H1 (cell line): ENCODE data around the gene DIAPH2. TPM values are rescaled to one million over a fixed set of nuclear protein-coding genes. Genes with fewer than 3 reads are reported as not detected.

Experiments
- CTCF ChIA-PET: fragments of 300-600 bp; sonication (Branson Sonifier 250); formaldehyde crosslinking; loops from one replicate; lab custom pipeline; 2021; ENCODE audit not compliant: partially characterized antibody; lab: Charles Lee
- POLR2A ChIA-PET: fragments of 300-600 bp; sonication (Branson Sonifier 250); formaldehyde crosslinking; loops from one replicate; lab custom pipeline; 2021; ENCODE audit warnings: inconsistent platforms; ENCODE audit not compliant: partially characterized antibody; lab: Charles Lee
- DNase-seq, 2 experiments: peaks; one replicate each; pipeline versions ENCODE4 v3.0.0 to v3.0.0-alpha.2; 2010 to 2022; ENCODE audit warnings: low spot score in 2 of 2, low read depth in 1 of 2, mixed read lengths in 1 of 2
- FAIRE-seq: peaks from 2 replicates; lab custom pipeline; 2011; peaks lifted over from hg19 to GRCh38; lab: Jason Lieb, UNC
- H2AFZ ChIP-seq: 2 replicates; pipeline ENCODE4 v1.8.1; 2012; ENCODE audit warnings: low read length, inconsistent platforms
- H2AK5ac ChIP-seq: 2 replicates; pipeline ENCODE4 v1.6.1; 2013; ENCODE audit warnings: low read depth, low read length
- H2BK120ac ChIP-seq: replicated peaks from 2 replicates; pipeline ENCODE3; 2013; ENCODE audit warnings: low read depth, low read length, inconsistent platforms
- H2BK12ac ChIP-seq: 2 replicates; pipeline ENCODE4 v1.6.1; 2013; ENCODE audit warnings: low read depth, low read length
- H2BK15ac ChIP-seq: 2 replicates; pipeline ENCODE4 v1.6.1; 2013; ENCODE audit warnings: low read length
- H2BK20ac ChIP-seq: 2 replicates; pipeline ENCODE4 v1.6.1; 2013; ENCODE audit warnings: low read length
- H2BK5ac ChIP-seq: 2 replicates; pipeline ENCODE4 v1.6.1; 2013; ENCODE audit warnings: low read depth, low read length
- H3K14ac ChIP-seq: 2 replicates; pipeline ENCODE4 v1.6.1; 2013; ENCODE audit warnings: inconsistent platforms; ENCODE audit not compliant: insufficient read length
- H3K18ac ChIP-seq: 2 replicates; pipeline ENCODE4 v1.6.1; 2013; ENCODE audit warnings: low read length; ENCODE audit errors: extremely low read depth
- H3K23ac ChIP-seq: 2 replicates; pipeline ENCODE4 v1.6.1; 2013; ENCODE audit warnings: inconsistent platforms; ENCODE audit not compliant: insufficient read length
- H3K23me2 ChIP-seq: 2 replicates; pipeline ENCODE4 v1.6.1; 2013; ENCODE audit warnings: low read depth, low read length
- H3K27ac ChIP-seq: 2 replicates; pipeline ENCODE4 v1.6.1; 2011; ENCODE audit warnings: low read depth, low read length, inconsistent platforms
- H3K27me3 ChIP-seq, 4 experiments: replicated peaks in 1 of 4; 1 replicate in 1 of 4; 2 replicates in 3 of 4; pipeline versions ENCODE4 v1.6.1 to v1.8.1; 2011 to 2013; ENCODE audit warnings: low read length in 3 of 4, mild to moderate bottlenecking in 3 of 4, inconsistent platforms in 2 of 4, mixed read lengths in 2 of 4, moderate library complexity in 1 of 4; ENCODE audit not compliant: control insufficient read depth in 3 of 4, insufficient read depth in 3 of 4; ENCODE audit errors: extremely low read depth in 1 of 4
- H3K36me3 ChIP-seq, 4 experiments: 2 replicates each; pipeline versions ENCODE4 v1.6.1 to v1.8.1; 2011 to 2013; ENCODE audit warnings: mild to moderate bottlenecking in 4 of 4, low read length in 3 of 4, moderate library complexity in 2 of 4, control low read depth in 1 of 4, inconsistent platforms in 1 of 4; ENCODE audit not compliant: insufficient read depth in 4 of 4, control insufficient read depth in 2 of 4
- H3K4ac ChIP-seq: replicated peaks from 2 replicates; pipeline ENCODE3; 2013; ENCODE audit warnings: low read length, low read depth, mixed read lengths, inconsistent platforms; ENCODE audit not compliant: insufficient read length
- H3K4me1 ChIP-seq, 4 experiments: replicated peaks in 1 of 4; 1 replicate in 1 of 4; 2 replicates in 3 of 4; pipeline versions ENCODE4 v1.6.1 to v1.8.1; 2011 to 2013; ENCODE audit warnings: low read length in 3 of 4, inconsistent platforms in 2 of 4, mixed read lengths in 1 of 4; ENCODE audit not compliant: insufficient read depth in 4 of 4, control insufficient read depth in 3 of 4
- H3K4me2 ChIP-seq, 2 experiments: 2 replicates each; pipeline versions ENCODE4 v1.6.1 to v1.8.1; 2011 to 2013; ENCODE audit warnings: low read depth in 2 of 2, low read length in 2 of 2, control low read depth in 1 of 2, inconsistent platforms in 1 of 2, mild to moderate bottlenecking in 1 of 2; ENCODE audit not compliant: insufficient read depth in 1 of 2
- H3K4me3 ChIP-seq, 4 experiments: fragments of 200-600, 300-600 bp in 1 of 4; sonication (generic), shearing (Covaris generic), sonication (Bioruptor Twin) in 1 of 4; 2 replicates each; pipeline versions ENCODE4 v1.5.1 to v1.8.1; 2011 to 2016; ENCODE audit warnings: low read length in 4 of 4, low read depth in 3 of 4, control low read depth in 2 of 4, inconsistent platforms in 2 of 4, mild to moderate bottlenecking in 2 of 4, mixed read lengths in 1 of 4, moderate library complexity in 1 of 4; ENCODE audit not compliant: insufficient read depth in 2 of 4; ENCODE audit errors: extremely low read depth in 1 of 4
- H3K56ac ChIP-seq: replicated peaks from 2 replicates; pipeline ENCODE3; 2013; ENCODE audit warnings: low read depth, mild to moderate bottlenecking, mixed read lengths, low read length, inconsistent platforms; ENCODE audit not compliant: insufficient read length
- H3K79me1 ChIP-seq: 2 replicates; pipeline ENCODE4 v1.6.1; 2013; ENCODE audit warnings: low read depth, low read length, control low read depth
- H3K79me2 ChIP-seq, 2 experiments: 2 replicates each; pipeline versions ENCODE4 v1.6.1 to v1.8.1; 2012 to 2013; ENCODE audit warnings: low read length in 2 of 2, mild to moderate bottlenecking in 2 of 2, inconsistent platforms in 1 of 2; ENCODE audit not compliant: insufficient read depth in 2 of 2, control insufficient read depth in 1 of 2
- H3K9ac ChIP-seq, 4 experiments: replicated peaks in 1 of 4; 1 replicate in 1 of 4; 2 replicates in 3 of 4; pipeline versions ENCODE4 v1.6.1 to v1.8.1; 2011 to 2013; ENCODE audit warnings: low read depth in 3 of 4, low read length in 3 of 4, control low read depth in 2 of 4, mild to moderate bottlenecking in 2 of 4, moderate library complexity in 2 of 4, inconsistent platforms in 1 of 4; ENCODE audit errors: extremely low read depth in 1 of 4
- H3K9me3 ChIP-seq, 2 experiments: 2 replicates each; pipeline versions ENCODE4 v1.6.1 to v1.8.1; 2012 to 2013; ENCODE audit warnings: mild to moderate bottlenecking in 2 of 2, moderate library complexity in 2 of 2, control low read depth in 1 of 2, inconsistent platforms in 1 of 2, low read depth in 1 of 2, low read length in 1 of 2, mixed read lengths in 1 of 2; ENCODE audit not compliant: insufficient read depth in 2 of 2
- H4K20me1 ChIP-seq, 2 experiments: replicated peaks in 1 of 2; 2 replicates each; pipeline versions ENCODE3 to v1.8.1; 2011 to 2013; ENCODE audit warnings: inconsistent platforms in 2 of 2, low read length in 2 of 2, mild to moderate bottlenecking in 1 of 2; ENCODE audit not compliant: insufficient read depth in 2 of 2, control insufficient read depth in 1 of 2
- H4K5ac ChIP-seq: 2 replicates; pipeline ENCODE4 v1.6.1; 2013; ENCODE audit warnings: low read length, low read depth, mixed read lengths, inconsistent platforms; ENCODE audit not compliant: insufficient read length
- H4K8ac ChIP-seq: 2 replicates; pipeline ENCODE4 v1.8.0; 2013; ENCODE audit warnings: mild to moderate bottlenecking, moderate library complexity, low read length, inconsistent platforms; ENCODE audit not compliant: insufficient read depth; ENCODE audit errors: extremely low read depth
- H4K91ac ChIP-seq: replicated peaks from 2 replicates; pipeline ENCODE3; 2013; ENCODE audit warnings: low read length, mixed read lengths, inconsistent platforms; ENCODE audit not compliant: insufficient read length
- ATF2 ChIP-seq: IDR thresholded peaks from 2 replicates; pipeline ENCODE4 v1.6.1; 2012; ENCODE audit warnings: low read length, inconsistent platforms
- CHD1 ChIP-seq: IDR thresholded peaks from 2 replicates; pipeline ENCODE4 v1.6.1; 2012; ENCODE audit warnings: low read depth, low read length, improper control_type of control experiment
- E2F6 ChIP-seq: IDR thresholded peaks from 2 replicates; pipeline ENCODE4 v1.6.1; 2012; ENCODE audit warnings: inconsistent platforms
- EP300 ChIP-seq, 2 experiments: IDR thresholded peaks; 1 replicate in 1 of 2; 2 replicates in 1 of 2; pipeline ENCODE4 v1.6.1; 2011 to 2012; ENCODE audit warnings: low read depth in 2 of 2, low read length in 2 of 2, mild to moderate bottlenecking in 2 of 2, borderline replicate concordance in 1 of 2, inconsistent platforms in 1 of 2, moderate library complexity in 1 of 2
- GTF2F1 ChIP-seq: IDR thresholded peaks from 2 replicates; pipeline ENCODE4 v1.6.1; 2012; ENCODE audit warnings: low read depth, low read length, improper control_type of control experiment, borderline replicate concordance
- HDAC2 ChIP-seq, 2 experiments: fragments of 300-600 bp in 1 of 2; sonication (generic) in 1 of 2; IDR thresholded peaks; 2 replicates each; pipeline ENCODE4 v1.6.1; 2011 to 2012; ENCODE audit warnings: low read depth in 2 of 2, low read length in 2 of 2, mild to moderate bottlenecking in 2 of 2, moderate library complexity in 2 of 2, borderline replicate concordance in 1 of 2, inconsistent platforms in 1 of 2
- POLR2AphosphoS5 ChIP-seq: IDR thresholded peaks from 2 replicates; pipeline ENCODE4 v1.6.1; 2011; ENCODE audit warnings: low read depth, low read length
- RBBP5 ChIP-seq: IDR thresholded peaks from 2 replicates; pipeline ENCODE4 v1.7.1; 2012; ENCODE audit warnings: low read depth, mild to moderate bottlenecking, inconsistent platforms, low read length, moderate library complexity, borderline replicate concordance
- SIX5 ChIP-seq: IDR thresholded peaks from 2 replicates; pipeline ENCODE4 v1.6.1; 2011; ENCODE audit warnings: mild to moderate bottlenecking, low read depth, low read length
- SUZ12 ChIP-seq: fragments of 200-600 bp; sonication (generic); IDR thresholded peaks from 2 replicates; pipeline ENCODE4 v1.6.1; 2012; ENCODE audit warnings: mild to moderate bottlenecking, inconsistent platforms, low read length, moderate library complexity, mixed read lengths
- TAF7 ChIP-seq: optimal IDR thresholded peaks from 2 replicates; pipeline ENCODE3; 2011; ENCODE audit warnings: low read depth, mild to moderate bottlenecking, inconsistent platforms, low read length, moderate library complexity, borderline replicate concordance
- TBP ChIP-seq: IDR thresholded peaks from 2 replicates; pipeline ENCODE4 v1.6.1; 2011; ENCODE audit warnings: low read depth, low read length, improper control_type of control experiment
- WGBS, 2 experiments: shearing (Covaris generic) in 1 of 2; methylation state at CpG; one replicate each; pipeline versions ENCODE4 v1.1.6 to v1.1.7; 2013 to 2015; ENCODE audit warnings: low lambda C conversion rate in 2 of 2, mixed read lengths in 2 of 2, inconsistent platforms in 1 of 2, low coverage in 1 of 2, missing lambda C conversion rate in 1 of 2; ENCODE audit not compliant: insufficient replicate concordance in 2 of 2, insufficient coverage in 1 of 2, insufficient read length in 1 of 2; ENCODE audit errors: extremely low coverage in 1 of 2, missing lambda C conversion rate in 1 of 2; 5-methylcytosine and 5-hydroxymethylcytosine counted together
- polyA plus RNA-seq, 7 experiments: library from polyadenylated mRNA; depleted of rRNA in 3 of 7; stranded (reverse) in 5 of 7; unstranded in 2 of 7; fragments of >200 nt in 5 of 7; fragments of 200-250 nt in 2 of 7; gene quantifications; 1 replicate in 5 of 7; 2 replicates in 1 of 7; 4 replicates in 1 of 7; pipeline versions ENCODE4 v1.2.1 to v1.2.3, GENCODE V29; 2011 to 2013; ENCODE audit warnings: missing spikeins in 2 of 7, mixed read lengths in 2 of 7
- total RNA-seq: library from RNA; stranded (reverse); fragmentation: NEBNext Ultra II Directional; extraction: Animal tissue kit (Norgen Biotek cat#: 25700); gene quantifications from 2 replicates; pipeline ENCODE4 v1.2.1, GENCODE V29; 2021

Gene DIAPH2
- total and polyA plus RNA-seq, 2 of the 8 experiments (the other 6 are each of a cell fraction or from before 2014, with no cell fraction given): 4.4 to 24.3 TPM

GRCh38 chrX:97211070-97211469 is 526.4 kb downstream of the DIAPH2 start:
- Histone ChIP-seq H4K91ac (no peak overlapping the region), H3K23me2 (no peaks in the 10 kb centered on the region), H3K4me2 (no peak overlapping the region), H3K27me3 (no peaks in the 10 kb centered on the region), H2BK12ac (no peak overlapping the region), H3K14ac (no peak overlapping the region), H2BK20ac (no peak overlapping the region), H4K8ac (no peak overlapping the region), H3K4me3 (no peak overlapping the region), H3K56ac (no peak overlapping the region), H3K79me1 (no peaks in the 10 kb centered on the region), H3K79me2 (no peaks in the 10 kb centered on the region), H3K4ac (no peak overlapping the region), H3K9ac (no peak overlapping the region), H2BK15ac (no peak overlapping the region), H3K9me3 (no peaks in the 10 kb centered on the region), H2AFZ (no peak overlapping the region), H4K5ac (no peak overlapping the region), H2BK120ac (no peak overlapping the region), H3K23ac (no peak overlapping the region), H3K27ac (no peak overlapping the region), H3K36me3 (no peaks in the 10 kb centered on the region), H4K20me1 (no peaks in the 10 kb centered on the region), H3K4me1 (no peaks in the 10 kb centered on the region), H2BK5ac (no peak overlapping the region), H2AK5ac (no peak overlapping the region), H3K18ac (no peak overlapping the region)
- FAIRE-seq: no peak
- DNase-seq: no peak
- POLR2A ChIA-PET: no interaction called here
- 80% methylated on average over 1 of the region's 1 CpG; no CpG with 5 or more reads in 1 of the 2 experiments for WGBS, 2 experiments
- CTCF ChIA-PET: interaction anchor here (0.6 kb wide), 1 partner anchor 63 kb away, joined by 4 read pairs; no protein-coding TSS in a partner anchor
- no peak for TF ChIP-seq HDAC2 (IDR thresholded peaks at IDR 0.05; ENCODE audit: borderline replicate concordance in 1 of 2, low read depth in 2 of 2, low read length in 2 of 2)
- TF ChIP-seq SIX5: no peak
- no peak for TF ChIP-seq POLR2AphosphoS5
- no peak for TF ChIP-seq GTF2F1
- TF ChIP-seq ATF2: no peak
- TF ChIP-seq CHD1: no peak
- TF ChIP-seq EP300 (IDR thresholded peaks at IDR 0.05; ENCODE audit: borderline replicate concordance in 1 of 2, low read depth in 2 of 2, low read length in 2 of 2): no peak
- TF ChIP-seq RBBP5: no peak
- TF ChIP-seq TBP: no peak
- no peak for TF ChIP-seq E2F6
- TF ChIP-seq TAF7: no peak
- no peak for TF ChIP-seq SUZ12
